CD14-positive monocyte (primary cell): Measurements from ENCODE around the gene GJB2. TPM values are rescaled to one million over a fixed set of nuclear protein-coding genes. Genes with fewer than 3 reads are reported as not detected.
A peak's percentile ranks its signal among the peaks of the same experiment; 100 is the strongest.

ENCODE experiments used
- DNase-seq, 3 donors: peaks; one replicate each; pipeline ENCODE4 v3.0.0-alpha.2; 2011 to 2022
- H2AFZ ChIP-seq: 2 replicates; pipeline ENCODE4 v1.6.0; 2012; ENCODE audit warnings: mild to moderate bottlenecking, low read depth, low read length, inconsistent platforms; ENCODE audit not compliant: insufficient read depth, poor library complexity, severe bottlenecking
- H3K27ac ChIP-seq, 2 donors: 1 replicate in 1 of 2; 2 replicates in 1 of 2; pipeline ENCODE4 v1.5.1; 2012 to 2013; ENCODE audit warnings: low read length in 2 of 2, control low read depth in 1 of 2, inconsistent platforms in 1 of 2, low read depth in 1 of 2, mild to moderate bottlenecking in 1 of 2
- H3K27me3 ChIP-seq, 2 donors: one replicate each; pipeline versions ENCODE4 v1.6.0 to v1.6.1; 2011 to 2013; ENCODE audit warnings: low read length in 2 of 2; ENCODE audit not compliant: control insufficient read depth in 2 of 2, insufficient read depth in 2 of 2
- H3K36me3 ChIP-seq, 2 donors: replicated peaks in 1 of 2; 1 replicate in 1 of 2; 2 replicates in 1 of 2; pipeline versions ENCODE4 v1.5.1 to v1.6.1; 2012 to 2013; ENCODE audit warnings: low read length in 2 of 2, control low read depth in 1 of 2, inconsistent platforms in 1 of 2, mild to moderate bottlenecking in 1 of 2; ENCODE audit not compliant: insufficient read depth in 2 of 2, control insufficient read depth in 1 of 2
- H3K4me1 ChIP-seq, 2 donors: 1 replicate in 1 of 2; 2 replicates in 1 of 2; pipeline versions ENCODE4 v1.5.1 to v1.6.1; 2012 to 2013; ENCODE audit warnings: low read length in 2 of 2, control low read depth in 1 of 2, inconsistent platforms in 1 of 2, mild to moderate bottlenecking in 1 of 2, moderate library complexity in 1 of 2; ENCODE audit not compliant: insufficient read depth in 2 of 2, control insufficient read depth in 1 of 2
- H3K4me2 ChIP-seq: replicated peaks from 2 replicates; pipeline ENCODE3; 2012; ENCODE audit warnings: low read length, moderate library complexity, mild to moderate bottlenecking; ENCODE audit not compliant: poor library complexity, severe bottlenecking; ENCODE audit errors: extremely low read depth
- H3K4me3 ChIP-seq, 3 experiments: fragments of 200-600 bp in 1 of 3; sonication (generic) in 1 of 3; replicated peaks in 1 of 3; 1 replicate in 2 of 3; 2 replicates in 1 of 3; pipeline ENCODE4 v1.5.1; 2011 to 2013; ENCODE audit warnings: low read length in 3 of 3, mild to moderate bottlenecking in 3 of 3, control low read depth in 2 of 3, low read depth in 2 of 3, inconsistent platforms in 1 of 3, moderate library complexity in 1 of 3
- H3K79me2 ChIP-seq: 2 replicates; pipeline ENCODE4 v1.6.0; 2012; ENCODE audit warnings: mild to moderate bottlenecking, control low read depth, inconsistent platforms, low read length, moderate library complexity; ENCODE audit not compliant: insufficient read depth
- H3K9ac ChIP-seq: 2 replicates; pipeline ENCODE4 v1.6.0; 2017; ENCODE audit warnings: low read length, mild to moderate bottlenecking; ENCODE audit not compliant: insufficient read depth, poor library complexity, severe bottlenecking
- H3K9me3 ChIP-seq, 2 donors: replicated peaks in 1 of 2; 1 replicate in 1 of 2; 2 replicates in 1 of 2; pipeline versions ENCODE4 v1.5.1 to v1.6.1; 2012 to 2013; ENCODE audit warnings: low read length in 2 of 2, control low read depth in 1 of 2; ENCODE audit not compliant: control insufficient read depth in 1 of 2, insufficient read depth in 1 of 2
- H4K20me1 ChIP-seq: 2 replicates; pipeline ENCODE4 v1.6.0; 2012; ENCODE audit warnings: mild to moderate bottlenecking, low read length, control low read depth, moderate library complexity; ENCODE audit not compliant: insufficient read depth
- H3K27ac Mint-ChIP-seq, 7 donors: one replicate each; pipeline ENCODE4 v1.8.0; 2020; ENCODE audit warnings: mild to moderate bottlenecking in 7 of 7, mixed read lengths in 7 of 7, moderate library complexity in 6 of 7, inconsistent platforms in 2 of 7
- H3K27me3 Mint-ChIP-seq, 3 donors: one replicate each; pipeline ENCODE4 v1.8.0; 2021 to 2022; ENCODE audit warnings: low read depth in 3 of 3, mild to moderate bottlenecking in 3 of 3, mixed read lengths in 3 of 3, moderate library complexity in 3 of 3, inconsistent platforms in 1 of 3
- H3K36me3 Mint-ChIP-seq, 2 donors: one replicate each; pipeline ENCODE4 v1.8.0; 2020; ENCODE audit warnings: mixed read lengths in 2 of 2, inconsistent platforms in 1 of 2, mild to moderate bottlenecking in 1 of 2
- H3K4me1 Mint-ChIP-seq: one replicate; pipeline ENCODE4 v1.8.0; 2020; ENCODE audit warnings: mild to moderate bottlenecking, mixed read lengths
- H3K4me3 Mint-ChIP-seq, 2 donors: one replicate each; pipeline ENCODE4 v1.8.0; 2020; ENCODE audit warnings: mild to moderate bottlenecking in 2 of 2, mixed read lengths in 2 of 2, moderate library complexity in 1 of 2
- H3K9me3 Mint-ChIP-seq, 7 donors: one replicate each; pipeline ENCODE4 v1.8.0; 2020 to 2022; ENCODE audit warnings: mixed read lengths in 7 of 7, mild to moderate bottlenecking in 6 of 7, moderate library complexity in 6 of 7, inconsistent platforms in 2 of 7
- WGBS: methylation state at CpG from one replicate; pipeline ENCODE4 v1.1.5; 2013; ENCODE audit warnings: missing lambda C conversion rate; ENCODE audit not compliant: insufficient coverage; 5-methylcytosine and 5-hydroxymethylcytosine counted together
- intact Hi-C, 2 donors: fragments of 100-400 bp; cut with micrococcal nuclease; formaldehyde crosslinking; loops; one replicate each; pipeline versions ENCODE4 v1.15.0 to v1.15.1; 2023
- polyA plus RNA-seq, 3 donors: library from polyadenylated mRNA; depleted of rRNA in 1 of 3; unstranded in 2 of 3; stranded (reverse) in 1 of 3; fragments of 300-500 nt in 2 of 3; fragments of >200 nt in 1 of 3; fragmentation: Illumina TruSeq in 2 of 3; gene quantifications; 1 replicate in 2 of 3; 2 replicates in 1 of 3; pipeline ENCODE4 v1.2.3, GENCODE V29; 2012 to 2021
- TF ChIP-seq, protein P1 (sequence below): fragments of 200-600 bp; IDR thresholded peaks from one replicate; pipeline ENCODE4 v1.8.0; 2022; ENCODE audit warnings: antibody characterized with exemption, mild to moderate bottlenecking

Gene GJB2
- polyA plus RNA-seq, 3 donors = 0.41 TPM; not detected in 2

DNA sequence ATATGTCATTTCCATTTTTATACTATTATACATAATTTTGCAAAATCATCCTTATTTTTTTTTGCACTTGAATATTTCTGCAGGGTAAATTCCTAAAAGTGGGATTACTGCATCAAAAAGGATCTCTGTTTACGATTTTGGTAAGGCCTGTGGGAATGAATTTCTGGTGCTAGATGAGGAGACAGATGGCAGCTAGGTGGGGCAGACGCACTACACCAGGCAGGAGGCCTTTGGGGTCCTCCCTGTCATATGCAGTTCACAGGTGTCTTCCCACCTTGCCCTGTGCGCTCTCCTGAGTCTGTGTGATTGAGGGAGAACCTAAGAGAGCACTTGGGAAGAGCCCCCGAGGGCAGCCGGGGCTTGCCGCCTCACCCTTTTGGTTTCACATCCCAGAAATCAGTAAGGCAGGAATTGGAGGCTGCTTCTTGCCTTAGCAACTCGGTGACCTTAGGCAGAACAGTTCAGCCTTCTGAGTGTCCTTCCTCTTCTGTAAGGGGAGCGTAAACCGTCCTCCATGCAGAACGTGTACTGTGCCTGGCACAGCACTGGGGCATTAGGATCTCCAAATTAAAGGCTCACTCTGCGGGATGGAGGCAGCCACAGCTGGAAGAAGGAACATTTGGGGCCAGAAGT lies 13.4 kb upstream of the GJB2 start:
- H3K4me2 ChIP-seq = no peak overlapping the region
- no peaks in the 10 kb centered on the region for H3K36me3 ChIP-seq
- H3K9me3 ChIP-seq = peaks cover 0 to 4% of the 10 kb centered on the region in 2 donors
- H3K36me3 Mint-ChIP-seq = peaks cover 0 to 4% of the 10 kb centered on the region in 2 donors
- WGBS = 33% methylated on average over 5 of the region's 11 CpGs
- H3K4me1 Mint-ChIP-seq = peaks cover 10% of the 10 kb centered on the region
- no peaks in the 10 kb centered on the region for H4K20me1 ChIP-seq
- peaks cover 3 to 7% (median 6%) of the 10 kb centered on the region in 7 donors for H3K9me3 Mint-ChIP-seq
- no peak overlapping the region for H3K9ac ChIP-seq
- H3K27me3 ChIP-seq = no peaks in the 10 kb centered on the region
- peak overlapping the region in 1 of 7 donors; percentile 41 for H3K27ac Mint-ChIP-seq
- no peak overlapping the region for H3K27ac ChIP-seq
- H3K79me2 ChIP-seq = no peaks in the 10 kb centered on the region
- TF ChIP-seq, protein P1, sequence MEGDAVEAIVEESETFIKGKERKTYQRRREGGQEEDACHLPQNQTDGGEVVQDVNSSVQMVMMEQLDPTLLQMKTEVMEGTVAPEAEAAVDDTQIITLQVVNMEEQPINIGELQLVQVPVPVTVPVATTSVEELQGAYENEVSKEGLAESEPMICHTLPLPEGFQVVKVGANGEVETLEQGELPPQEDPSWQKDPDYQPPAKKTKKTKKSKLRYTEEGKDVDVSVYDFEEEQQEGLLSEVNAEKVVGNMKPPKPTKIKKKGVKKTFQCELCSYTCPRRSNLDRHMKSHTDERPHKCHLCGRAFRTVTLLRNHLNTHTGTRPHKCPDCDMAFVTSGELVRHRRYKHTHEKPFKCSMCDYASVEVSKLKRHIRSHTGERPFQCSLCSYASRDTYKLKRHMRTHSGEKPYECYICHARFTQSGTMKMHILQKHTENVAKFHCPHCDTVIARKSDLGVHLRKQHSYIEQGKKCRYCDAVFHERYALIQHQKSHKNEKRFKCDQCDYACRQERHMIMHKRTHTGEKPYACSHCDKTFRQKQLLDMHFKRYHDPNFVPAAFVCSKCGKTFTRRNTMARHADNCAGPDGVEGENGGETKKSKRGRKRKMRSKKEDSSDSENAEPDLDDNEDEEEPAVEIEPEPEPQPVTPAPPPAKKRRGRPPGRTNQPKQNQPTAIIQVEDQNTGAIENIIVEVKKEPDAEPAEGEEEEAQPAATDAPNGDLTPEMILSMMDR = no peak
- H3K4me1 ChIP-seq = peaks cover 4 to 5% of the 10 kb centered on the region in 2 donors
- intact Hi-C loops = no loop called here
- H2AFZ ChIP-seq = peak overlapping the region; percentile 42
- H3K4me3 ChIP-seq = no peak overlapping the region
- H3K4me3 Mint-ChIP-seq = no peak overlapping the region
- H3K27me3 Mint-ChIP-seq = peaks cover 1 to 3% (median 2%) of the 10 kb centered on the region in 3 donors
- DNase-seq = no peak

DNA sequence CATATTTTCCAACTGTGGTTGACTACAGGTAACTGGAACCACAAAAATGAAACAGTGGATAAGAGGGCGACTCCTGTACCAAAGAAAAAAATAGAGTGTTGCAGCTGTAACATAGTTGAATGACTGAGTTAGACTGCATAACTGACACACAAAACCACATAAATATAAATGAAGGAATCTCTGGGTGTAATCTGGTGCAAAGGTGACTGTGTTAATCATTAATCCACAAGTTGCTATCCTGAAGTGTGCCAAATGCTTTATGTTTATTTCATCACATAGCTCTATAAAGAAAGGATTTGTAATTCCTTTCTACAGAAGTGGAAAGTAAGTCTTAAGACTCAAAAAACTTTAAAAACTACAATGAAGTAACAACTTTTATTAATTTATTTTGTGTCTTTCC lies 6.0 kb upstream of the GJB2 start:
- intact Hi-C loops = loop anchor here (10.0 kb wide), 2 partner anchors 156 to 726 kb away; no protein-coding TSS in a partner anchor
- H3K36me3 ChIP-seq = no peaks in the 10 kb centered on the region
- Mint-ChIP-seq H3K27ac (no peak overlapping the region), H3K4me1 (peaks cover 27% of the 10 kb centered on the region), H3K9me3 (peaks cover 6 to 13% (median 9%) of the 10 kb centered on the region in 7 donors), H3K27me3 (peaks cover 18 to 31% (median 26%) of the 10 kb centered on the region in 3 donors), H3K36me3 (peaks cover 7 to 12% of the 10 kb centered on the region in 2 donors), H3K4me3 (no peak overlapping the region)
- no peak overlapping the region for H3K27ac ChIP-seq
- H3K4me1 ChIP-seq = peaks cover 18 to 20% of the 10 kb centered on the region in 2 donors
- H3K79me2 ChIP-seq = no peaks in the 10 kb centered on the region
- H3K9ac ChIP-seq = no peak overlapping the region
- no peak overlapping the region for H3K4me2 ChIP-seq
- no peak for DNase-seq
- no peak overlapping the region for H3K4me3 ChIP-seq
- WGBS = no CpG with 5 or more reads among the region's 1 CpG
- TF ChIP-seq, protein P1 = no peak
- peaks cover 0 to 12% of the 10 kb centered on the region in 2 donors for H3K9me3 ChIP-seq
- H2AFZ ChIP-seq = no peak overlapping the region
- peaks cover 27% of the 10 kb centered on the region in 2 donors for H3K27me3 ChIP-seq
- no peaks in the 10 kb centered on the region for H4K20me1 ChIP-seq
